Astrocyte of the hippocampus (primary cell): ENCODE results near the gene ASIP.
"Not testable (repeated sequence)": the region's sequence is repeated elsewhere in the genome, so short reads cannot be mapped to it uniquely, and the experiment has no call there.

Experiments used
- DNase-seq: peaks from one replicate; pipeline ENCODE4 v3.0.0; 2011; ENCODE audit warnings: low read depth, low spot score

The ASIP gene

GRCh38 chr20:34285450-34285849 lies 44.2 kb downstream of the ASIP start:
- DNase-seq, result no peak

- not testable (repeated sequence) for DNase-seq
These were observed 46.3 kb downstream of the ASIP start for GRCh38 chr20:34287500-34287899.

DNA sequence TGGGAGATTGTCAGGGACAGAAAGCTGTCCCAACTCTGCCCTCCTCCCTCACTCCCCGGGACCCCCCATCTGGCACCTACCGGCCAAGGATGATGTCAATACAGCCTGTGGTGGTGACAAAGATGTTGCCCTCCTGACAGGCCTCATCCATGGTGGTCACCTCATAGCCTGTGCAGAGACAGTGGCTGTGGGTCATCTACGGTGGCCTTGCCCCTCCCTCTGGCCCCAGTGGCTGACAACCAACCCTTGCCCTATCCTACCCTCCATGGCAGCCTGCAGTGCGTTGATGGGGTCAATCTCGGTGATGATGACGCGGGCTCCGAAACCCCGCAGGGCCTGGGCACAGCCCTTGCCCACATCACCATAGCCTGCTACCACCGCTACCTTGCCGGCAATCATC lies 49.2 kb downstream of the ASIP start:
- DNase-seq, result no peak

- no peak for DNase-seq
These were observed 51.3 kb downstream of the ASIP start for GRCh38 chr20:34292496-34292895.

DNA sequence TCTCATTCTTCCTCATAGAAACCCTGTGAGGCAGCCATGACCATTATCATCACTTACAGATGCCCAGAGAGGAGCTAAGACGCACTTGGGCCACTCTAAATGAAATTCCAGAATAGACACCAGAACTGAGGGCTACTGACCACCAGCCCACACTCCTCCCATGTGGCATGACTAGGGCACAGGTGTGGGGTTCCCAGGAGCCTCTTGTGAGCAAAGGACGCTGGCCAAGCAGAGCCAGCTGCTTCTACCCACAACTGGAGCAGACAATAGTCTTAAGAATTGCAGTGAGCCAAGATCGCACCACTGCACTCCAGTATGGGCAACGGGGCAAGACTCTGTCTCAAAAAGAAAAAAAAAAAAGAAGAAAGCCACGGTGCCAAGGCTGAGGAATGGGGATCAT lies 51.9 kb downstream of the ASIP start:
- DNase-seq, result no peak

DNA sequence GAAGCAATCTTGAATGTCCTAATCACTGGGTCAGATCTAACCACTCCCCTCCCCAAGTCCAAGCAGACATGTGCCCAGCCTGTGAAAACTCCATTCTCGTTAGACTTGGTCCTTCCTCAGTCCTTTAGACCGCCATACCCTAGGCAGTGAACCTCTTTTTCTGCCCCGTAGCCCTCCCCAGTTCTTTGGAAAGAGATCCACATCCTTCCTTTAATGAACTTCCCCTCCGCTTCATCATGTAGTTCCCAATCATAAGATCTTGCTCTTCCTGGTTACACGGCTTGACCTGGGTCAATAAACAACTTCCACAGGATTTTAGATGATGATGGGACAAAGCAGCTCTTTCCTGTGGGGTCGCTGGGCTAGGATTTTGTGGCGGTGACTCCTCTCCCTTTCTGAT lies 52.4 kb downstream of the ASIP start:
- no peak for DNase-seq

DNA sequence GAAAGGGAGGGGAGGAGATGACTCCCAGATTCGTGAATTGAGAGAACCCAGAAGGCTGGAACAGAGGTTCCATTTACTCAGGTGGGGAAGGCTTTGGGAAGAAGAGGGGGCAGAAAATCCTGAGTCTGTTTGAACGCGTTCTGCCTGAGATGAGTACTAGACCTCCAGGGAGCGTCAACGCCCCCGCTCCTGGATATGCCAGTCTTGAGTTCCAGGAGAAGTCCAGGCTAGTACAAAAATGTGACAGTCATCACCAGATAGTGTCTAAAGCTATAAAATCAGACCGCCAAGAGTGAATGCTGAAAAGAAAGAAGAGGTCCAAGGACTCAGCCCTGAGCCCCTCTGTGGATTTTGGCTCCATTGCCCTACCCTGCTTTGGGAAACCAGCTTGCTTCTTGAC lies 53.3 kb downstream of the ASIP start:
- DNase-seq, result no peak

DNA sequence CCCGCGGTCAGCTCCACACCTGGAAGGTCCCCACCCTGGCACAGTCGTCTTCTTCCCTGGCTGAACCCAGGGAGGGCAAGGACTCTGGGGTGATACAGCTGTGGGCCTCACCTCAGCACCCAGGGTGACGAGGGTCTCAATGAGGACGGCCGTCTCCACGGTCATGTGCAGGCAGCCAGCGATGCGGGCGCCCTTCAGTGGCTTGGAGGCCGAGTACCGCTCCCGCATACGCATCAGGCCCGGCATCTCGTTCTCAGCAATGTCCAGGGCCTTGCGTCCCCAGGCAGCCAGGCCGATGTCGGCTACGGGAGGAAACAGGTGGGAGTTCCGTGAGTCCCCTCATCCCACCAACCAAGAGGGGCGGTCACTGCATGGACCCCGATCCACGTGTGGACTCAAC lies 54.1 kb downstream of the ASIP start:
- DNase-seq, result no peak

- DNase-seq, result no peak
These were observed 55.2 kb downstream of the ASIP start for GRCh38 chr20:34296468-34296867.

DNA sequence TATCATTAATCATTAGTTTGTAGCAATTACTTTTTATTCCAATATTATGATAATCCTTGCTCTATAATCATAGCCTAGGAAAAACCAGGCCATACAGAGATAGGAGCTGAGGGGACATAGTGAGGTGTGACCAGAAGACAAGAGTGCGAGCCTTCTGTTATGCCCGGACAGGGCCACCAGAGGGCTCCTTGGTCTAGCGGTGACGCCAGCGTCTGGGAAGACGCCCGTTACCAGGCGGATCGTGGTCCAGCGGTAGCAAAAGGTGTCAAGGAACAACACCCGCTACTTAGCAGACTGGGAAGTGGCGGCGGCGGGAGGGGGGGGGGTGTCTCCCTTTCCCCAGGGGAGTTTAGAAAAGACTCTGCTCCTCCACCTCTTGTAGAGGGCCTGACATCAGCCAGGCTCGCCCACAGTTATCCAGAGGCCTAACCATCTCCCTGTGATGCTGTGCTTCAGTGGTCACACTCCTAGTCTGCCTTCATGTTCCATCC lies 57.1 kb downstream of the ASIP start:
- not testable (repeated sequence) for DNase-seq

- DNase-seq, result no peak
These were observed 58.5 kb downstream of the ASIP start for GRCh38 chr20:34299556-34300255.

DNA sequence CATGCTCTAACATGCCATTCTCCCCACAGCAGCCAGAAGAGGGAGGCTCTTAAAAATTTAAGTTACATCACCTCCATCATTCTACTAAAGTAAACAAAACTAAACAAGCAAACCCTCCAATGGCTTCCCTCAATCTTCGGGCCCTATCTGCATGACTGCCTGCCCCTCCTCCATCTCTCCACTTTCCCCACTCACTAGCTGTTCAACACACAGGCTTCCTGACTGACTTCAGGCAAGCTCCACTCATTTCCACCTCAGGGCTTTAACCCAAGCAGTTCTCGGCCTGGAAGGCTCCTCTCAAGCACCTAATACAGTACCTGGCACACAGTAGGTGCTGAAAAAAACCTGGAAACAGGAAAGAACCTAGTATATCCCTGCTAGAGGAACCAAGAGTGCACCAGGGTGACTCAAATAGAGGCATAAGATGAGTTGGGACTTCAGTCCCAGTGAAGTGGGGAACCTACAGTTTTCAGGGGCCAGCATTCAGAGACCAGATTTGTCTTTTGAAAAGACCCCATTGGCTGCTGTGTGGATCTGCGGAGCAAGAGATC lies 59.1 kb downstream of the ASIP start:
- no peak for DNase-seq

DNA sequence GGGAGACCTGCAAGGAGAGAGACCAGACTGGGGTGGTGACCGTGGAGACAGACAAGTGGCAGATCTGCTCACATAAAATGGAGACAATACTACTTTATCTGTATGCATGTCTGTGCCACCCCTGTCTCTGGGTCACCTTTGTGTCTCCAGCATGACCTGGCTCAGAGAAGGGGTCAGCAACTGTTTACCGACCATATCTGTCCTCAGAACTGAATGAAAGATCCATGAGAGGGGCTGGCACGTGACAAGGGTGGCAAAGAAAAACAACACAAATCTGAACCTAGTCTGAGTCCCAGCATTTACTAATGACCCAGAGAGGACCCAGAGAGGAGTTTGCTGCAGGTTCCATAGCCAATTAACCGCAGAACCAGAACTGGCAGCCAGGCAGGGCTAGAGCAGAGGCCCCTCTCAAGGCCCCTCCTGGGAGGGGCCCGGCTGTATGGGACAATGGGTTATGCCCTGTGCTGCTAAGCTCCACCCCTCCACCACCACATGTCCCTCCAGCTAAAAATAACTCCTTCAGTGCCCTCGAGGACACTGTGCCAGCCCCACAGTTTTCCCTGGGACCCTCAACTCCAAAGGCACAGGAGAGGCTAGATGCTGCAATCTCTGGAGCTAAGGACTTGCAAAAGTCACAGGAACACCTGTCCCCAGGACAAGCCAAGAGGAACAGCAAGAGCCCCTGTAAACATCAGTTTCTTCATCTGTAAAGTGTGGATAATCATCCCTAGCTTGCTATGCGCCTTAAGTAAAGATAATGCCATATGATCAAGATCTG lies 59.8 kb downstream of the ASIP start:
- peak; percentile 5 for DNase-seq

- no peak for DNase-seq
These were observed 60.5 kb downstream of the ASIP start for GRCh38 chr20:34301587-34302311.

DNA sequence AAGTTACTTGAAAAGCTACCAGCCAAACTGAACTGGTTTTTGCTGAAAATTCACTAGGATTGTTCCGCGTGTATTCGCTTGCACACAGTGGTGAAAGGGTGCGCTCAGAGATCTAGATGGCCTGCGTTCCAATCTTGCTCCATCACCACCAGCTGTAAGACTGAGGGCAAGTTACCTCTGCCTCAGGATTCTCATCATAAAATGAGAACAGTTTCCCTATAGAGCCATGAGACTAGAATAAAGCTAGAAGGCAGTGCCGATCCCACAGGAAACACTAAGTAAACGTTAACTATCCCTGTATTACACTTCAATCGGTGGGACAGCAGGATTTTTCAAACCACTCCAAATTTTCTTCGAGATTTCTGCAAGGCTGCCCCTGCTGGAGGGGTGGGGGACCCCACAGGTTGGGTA lies 61.1 kb downstream of the ASIP start:
- no peak for DNase-seq

- DNase-seq, result peak; percentile 98
These were observed 61.7 kb downstream of the ASIP start, which contains the start of gene AHCY for GRCh38 chr20:34302723-34303533. Gene AHCY (minus strand): TSS chr20:34303355. CDS start chr20:34303270, 85 bp downstream.

- DNase-seq, result no peak
These were observed 64.4 kb downstream of the ASIP start for GRCh38 chr20:34305333-34306230.

GRCh38 chr20:34309691-34310090 lies 68.5 kb downstream of the ASIP start:
- no peak for DNase-seq

- DNase-seq, result no peak
These were observed 69.4 kb downstream of the ASIP start for GRCh38 chr20:34310481-34311117.
